OCI-LY1 (cell line): ENCODE results near the gene SRR.

Source experiments
- H2AFZ ChIP-seq: fragments of 200-600 bp; sonication (generic), shearing (Covaris generic); 2 replicates; pipeline ENCODE4 v1.6.0; 2014; ENCODE audit warnings: antibody characterized with exemption, mild to moderate bottlenecking, low read length
- H3F3A ChIP-seq: fragments of 200-600 bp; sonication (generic), shearing (Covaris generic); 2 replicates; pipeline ENCODE4 v1.6.0; 2014; ENCODE audit warnings: mild to moderate bottlenecking, antibody characterized with exemption, low read length, moderate library complexity; ENCODE audit not compliant: insufficient read depth
- H3K27ac ChIP-seq: fragments of 200-600 bp; sonication (generic); 2 replicates; pipeline ENCODE4 v1.5.1; 2014; ENCODE audit warnings: low read length, mixed run types, mild to moderate bottlenecking, low read depth; ENCODE audit not compliant: poor library complexity, severe bottlenecking
- H3K27me3 ChIP-seq: fragments of 200-600 bp; sonication (generic); 2 replicates; pipeline ENCODE4 v1.6.0; 2014; ENCODE audit warnings: antibody characterized with exemption, mild to moderate bottlenecking, low read length, moderate library complexity; ENCODE audit not compliant: insufficient read depth
- H3K36me3 ChIP-seq: fragments of 200-600 bp; sonication (generic); 2 replicates; pipeline ENCODE4 v1.6.1; 2014; ENCODE audit warnings: mild to moderate bottlenecking, antibody characterized with exemption, low read length, moderate library complexity, mixed read lengths; ENCODE audit not compliant: insufficient read depth
- H3K4me1 ChIP-seq: fragments of 200-600 bp; sonication (generic); 2 replicates; pipeline ENCODE4 v1.5.1; 2014; ENCODE audit warnings: mild to moderate bottlenecking, low read length, moderate library complexity; ENCODE audit not compliant: insufficient read depth, severe bottlenecking
- H3K4me2 ChIP-seq: fragments of 200-600 bp; sonication (generic), shearing (Covaris generic); 2 replicates; pipeline ENCODE4 v1.6.1; 2014; ENCODE audit warnings: low read length
- H3K4me3 ChIP-seq: fragments of 200-600 bp; sonication (generic); 2 replicates; pipeline ENCODE4 v1.5.1; 2014; ENCODE audit warnings: low read length, low read depth, mild to moderate bottlenecking, mixed read lengths; ENCODE audit not compliant: poor library complexity, severe bottlenecking
- H3K79me2 ChIP-seq: fragments of 200-600 bp; shearing (Covaris generic); 2 replicates; pipeline ENCODE4 v1.6.1; 2016; ENCODE audit warnings: mixed run types, low read length, mixed read lengths; ENCODE audit not compliant: insufficient read depth
- H3K9ac ChIP-seq: fragments of 200-600 bp; sonication (generic), shearing (Covaris generic); 2 replicates; pipeline ENCODE4 v1.6.1; 2014; ENCODE audit warnings: mild to moderate bottlenecking, low read length, mixed read lengths
- H3K9me2 ChIP-seq: fragments of 200-600 bp; sonication (generic), shearing (Covaris generic); 2 replicates; pipeline ENCODE4 v1.6.1; 2014; ENCODE audit warnings: low read depth, mild to moderate bottlenecking, low read length, mixed read lengths
- H3K9me3 ChIP-seq: fragments of 200-600 bp; shearing (Covaris generic); 2 replicates; pipeline ENCODE4 v1.6.1; 2014; ENCODE audit warnings: low read length, mixed read lengths
- H4K20me1 ChIP-seq: fragments of 200-600 bp; sonication (generic), shearing (Covaris generic); 2 replicates; pipeline ENCODE4 v1.6.0; 2016; ENCODE audit warnings: mild to moderate bottlenecking, low read length; ENCODE audit not compliant: insufficient read depth
- EZH2 ChIP-seq: fragments of 200-600 bp; sonication (generic), shearing (Covaris generic); IDR thresholded peaks from 2 replicates; pipeline ENCODE4 v1.8.0; 2017; ENCODE audit warnings: borderline replicate concordance, mixed run types, mild to moderate bottlenecking, antibody characterized with exemption, low read length, moderate library complexity, mixed read lengths
- TF ChIP-seq, protein P1 (sequence below): fragments of 200-600 bp; sonication (generic), shearing (Covaris generic); IDR thresholded peaks from 2 replicates; pipeline ENCODE4 v1.5.1; 2017; ENCODE audit warnings: mild to moderate bottlenecking, antibody characterized with exemption, low read length, moderate library complexity, mixed read lengths

The SRR gene

DNA sequence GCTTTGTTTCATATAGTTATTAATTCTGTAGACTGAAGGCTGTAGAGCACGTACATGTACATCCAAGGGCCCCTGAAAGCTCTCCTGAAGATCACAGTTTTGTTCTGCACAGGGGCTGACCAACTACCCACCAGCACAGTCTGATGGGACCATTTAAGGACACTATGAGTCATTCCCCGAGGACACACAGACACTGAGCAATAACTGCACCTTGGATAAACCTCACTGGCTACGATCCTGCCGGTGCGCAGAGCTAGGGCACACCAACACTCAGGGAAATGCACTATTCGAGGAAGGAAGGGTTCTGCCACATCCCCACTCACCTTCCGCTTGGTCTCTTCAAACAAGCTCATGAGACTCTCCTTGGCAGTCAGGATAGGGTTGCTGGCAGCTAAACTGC, 20.4 kb upstream of the SRR start:
- Histone ChIP-seq H3K36me3 (peaks cover 59% of the 10 kb centered on the region), H3K27ac (no peak overlapping the region), H3F3A (no peaks in the 10 kb centered on the region), H3K79me2 (peaks cover 4% of the 10 kb centered on the region; the same call in 1 of the 2 replicates), H3K9me2 (no peaks in the 10 kb centered on the region), H3K4me1 (no peaks in the 10 kb centered on the region), H3K9me3 (no peaks in the 10 kb centered on the region), H3K27me3 (no peaks in the 10 kb centered on the region), H2AFZ (no peak overlapping the region), H3K4me3 (no peak overlapping the region), H4K20me1 (no peaks in the 10 kb centered on the region), H3K9ac (no peak overlapping the region), H3K4me2 (no peak overlapping the region)
- TF ChIP-seq, protein P1, sequence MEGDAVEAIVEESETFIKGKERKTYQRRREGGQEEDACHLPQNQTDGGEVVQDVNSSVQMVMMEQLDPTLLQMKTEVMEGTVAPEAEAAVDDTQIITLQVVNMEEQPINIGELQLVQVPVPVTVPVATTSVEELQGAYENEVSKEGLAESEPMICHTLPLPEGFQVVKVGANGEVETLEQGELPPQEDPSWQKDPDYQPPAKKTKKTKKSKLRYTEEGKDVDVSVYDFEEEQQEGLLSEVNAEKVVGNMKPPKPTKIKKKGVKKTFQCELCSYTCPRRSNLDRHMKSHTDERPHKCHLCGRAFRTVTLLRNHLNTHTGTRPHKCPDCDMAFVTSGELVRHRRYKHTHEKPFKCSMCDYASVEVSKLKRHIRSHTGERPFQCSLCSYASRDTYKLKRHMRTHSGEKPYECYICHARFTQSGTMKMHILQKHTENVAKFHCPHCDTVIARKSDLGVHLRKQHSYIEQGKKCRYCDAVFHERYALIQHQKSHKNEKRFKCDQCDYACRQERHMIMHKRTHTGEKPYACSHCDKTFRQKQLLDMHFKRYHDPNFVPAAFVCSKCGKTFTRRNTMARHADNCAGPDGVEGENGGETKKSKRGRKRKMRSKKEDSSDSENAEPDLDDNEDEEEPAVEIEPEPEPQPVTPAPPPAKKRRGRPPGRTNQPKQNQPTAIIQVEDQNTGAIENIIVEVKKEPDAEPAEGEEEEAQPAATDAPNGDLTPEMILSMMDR: no peak
- TF ChIP-seq EZH2: no peak

DNA sequence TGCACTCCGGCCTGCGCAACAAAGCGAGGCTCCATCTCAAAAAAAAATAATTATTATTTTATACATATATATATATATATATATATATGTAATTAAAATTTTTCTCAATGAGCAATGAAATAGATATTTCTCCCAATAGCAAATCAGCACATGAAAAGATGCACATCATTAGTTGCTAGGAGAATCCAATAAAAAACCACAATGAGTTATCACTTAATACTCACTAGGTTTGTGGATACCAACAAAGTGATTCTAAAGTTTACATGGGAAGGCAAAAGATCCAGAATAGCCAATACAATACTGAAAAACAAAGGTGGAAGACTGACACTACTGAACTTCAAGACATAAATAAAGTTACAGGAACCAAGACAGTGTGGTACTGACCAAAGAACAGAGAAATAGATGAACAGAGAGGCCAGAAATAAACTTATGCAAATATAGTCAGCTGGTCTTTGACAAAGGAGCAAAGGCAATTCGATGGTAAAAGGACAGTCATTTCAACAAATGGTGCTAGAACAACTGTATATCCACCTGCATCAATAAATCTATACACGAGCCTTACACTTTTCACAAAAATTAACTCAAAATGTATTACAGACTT, 13.8 kb upstream of the SRR start:
- Histone ChIP-seq H4K20me1 (no peaks in the 10 kb centered on the region; the same call in 1 of the 2 replicates), H3K4me3 (no peak overlapping the region), H3K9me3 (no peaks in the 10 kb centered on the region), H3K27ac (no peak overlapping the region), H3K4me2 (no peak overlapping the region), H3K9ac (no peak overlapping the region), H3F3A (no peaks in the 10 kb centered on the region), H3K9me2 (no peaks in the 10 kb centered on the region), H2AFZ (no peak overlapping the region), H3K4me1 (peaks cover 7% of the 10 kb centered on the region), H3K79me2 (peaks cover 3% of the 10 kb centered on the region; the same call in 1 of the 2 replicates), H3K36me3 (peaks cover 71% of the 10 kb centered on the region), H3K27me3 (no peaks in the 10 kb centered on the region)
- no peak for TF ChIP-seq EZH2
- TF ChIP-seq, protein P1: no peak

DNA sequence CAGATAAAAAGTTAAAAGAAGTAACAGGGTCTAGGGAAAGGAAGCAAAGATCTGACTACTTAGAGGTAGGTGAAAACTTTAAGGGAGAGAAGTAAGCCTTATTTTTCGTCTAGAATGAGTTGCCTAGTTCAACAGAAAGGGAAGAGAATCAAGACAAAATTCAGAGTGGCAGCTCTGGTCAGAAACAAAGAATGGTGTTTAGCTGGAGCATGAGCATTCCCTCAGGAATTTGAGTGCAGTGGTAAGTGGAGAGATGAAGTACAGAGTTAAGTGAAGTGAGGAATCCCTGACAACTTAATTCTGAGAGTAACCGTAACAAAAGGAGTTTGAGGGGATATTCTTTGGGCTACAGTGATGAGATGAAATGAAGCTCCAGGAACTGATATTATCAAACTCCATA, 11.7 kb upstream of the SRR start:
- H3K4me2 ChIP-seq: no peak overlapping the region
- no peak overlapping the region for H2AFZ ChIP-seq
- no peak overlapping the region for H3K4me3 ChIP-seq
- H3K36me3 ChIP-seq: peaks cover 83% of the 10 kb centered on the region
- peaks cover 7% of the 10 kb centered on the region for H3K4me1 ChIP-seq
- TF ChIP-seq, protein P1: no peak
- TF ChIP-seq EZH2: no peak
- no peak overlapping the region for H3K9ac ChIP-seq
- no peak overlapping the region for H3K27ac ChIP-seq
- H3K9me3 ChIP-seq: no peaks in the 10 kb centered on the region
- no peaks in the 10 kb centered on the region for H3K79me2 ChIP-seq
- H3F3A ChIP-seq: no peaks in the 10 kb centered on the region
- no peaks in the 10 kb centered on the region for H3K27me3 ChIP-seq
- no peaks in the 10 kb centered on the region; the same call in 1 of the 2 replicates for H4K20me1 ChIP-seq
- no peaks in the 10 kb centered on the region for H3K9me2 ChIP-seq
